NCI-H1436 treated with DMSO at 0.1 percent for 48 hours (cell line): ENCODE measurements around the gene SPATA2L.
"Not testable (repeated sequence)": the region's sequence is repeated elsewhere in the genome, so short reads cannot be mapped to it uniquely, and the experiment has no call there.

Source experiments
- DNase-seq: peaks from one replicate; lab custom pipeline; 2025; lab: John Stamatoyannopoulos, UW

SPATA2L gene

DNA sequence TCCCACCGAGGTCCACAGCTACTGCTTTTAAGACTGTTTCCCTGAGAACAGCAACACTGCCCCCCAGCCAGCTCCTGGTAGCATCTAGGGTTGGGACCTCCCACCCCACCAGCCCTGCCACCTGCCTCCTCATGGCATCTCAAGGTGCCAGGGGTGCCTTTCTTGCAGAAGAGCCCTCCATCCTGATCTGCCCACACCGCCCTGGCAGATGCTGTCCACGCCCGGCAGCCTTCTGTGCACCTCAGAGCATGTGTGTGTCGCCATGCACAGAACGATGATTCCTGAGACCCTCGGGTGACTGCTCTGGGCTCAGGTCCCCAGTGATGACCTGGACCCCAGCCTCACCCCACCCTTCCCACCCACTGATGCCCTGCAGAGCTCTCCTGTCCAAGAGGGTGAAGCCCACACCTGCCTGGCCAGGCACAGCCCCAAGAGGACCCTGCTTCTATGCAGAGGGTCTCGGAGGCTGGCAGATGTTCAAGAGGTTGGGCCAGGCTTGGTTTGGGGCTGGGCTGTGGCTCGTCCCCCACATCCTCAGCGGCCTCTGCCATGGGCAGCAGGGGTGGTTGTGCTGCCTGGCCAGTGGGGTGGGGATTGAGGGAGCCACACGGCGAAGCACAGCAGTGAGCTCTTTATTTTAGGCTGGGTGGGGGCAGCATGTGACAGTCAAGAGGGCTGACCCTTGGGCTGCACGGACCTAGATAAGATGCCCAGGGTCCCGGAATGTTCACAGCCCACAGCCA lies 5.2 kb upstream of the SPATA2L start:
- no peak for DNase-seq

DNA sequence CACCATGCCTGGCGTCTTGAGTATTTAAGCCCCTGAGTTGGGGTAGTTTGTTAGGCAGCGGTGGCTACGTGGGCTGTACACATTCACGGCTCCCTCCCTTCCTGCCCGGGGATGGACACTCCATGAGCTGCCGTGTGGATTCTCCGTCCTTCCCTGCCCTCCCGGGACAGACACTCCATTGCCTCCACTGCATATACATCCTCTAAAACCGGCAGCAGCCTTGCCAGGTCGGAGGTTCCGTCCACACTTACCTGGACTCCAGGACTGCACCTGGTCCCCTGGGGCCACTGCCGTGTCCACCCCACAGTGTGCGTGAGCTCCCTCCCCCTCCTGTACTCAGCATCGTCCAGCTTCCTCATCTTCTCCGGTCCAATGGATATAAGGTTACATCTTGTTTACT lies 3.5 kb upstream of the SPATA2L start:
- DNase-seq, result no peak

DNA sequence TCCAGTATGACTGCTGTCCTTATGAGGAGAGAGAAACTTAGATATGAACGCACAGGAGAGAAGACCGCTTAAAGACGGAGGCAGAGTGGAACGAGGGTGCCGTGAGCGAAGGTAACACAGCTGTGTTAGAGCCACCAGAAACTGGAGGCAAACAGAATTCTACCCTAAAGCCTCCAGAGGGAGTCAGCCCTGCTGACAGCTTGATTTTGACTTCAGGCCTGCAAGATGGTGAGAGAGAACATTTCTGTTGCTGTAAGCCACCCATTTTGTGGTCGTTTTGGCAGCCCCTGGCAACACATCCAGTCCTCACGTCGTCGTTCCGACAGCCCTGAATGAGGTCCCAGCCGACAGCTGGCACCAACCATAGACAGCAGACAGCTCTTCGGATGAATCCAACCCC lies 2.8 kb upstream of the SPATA2L start:
- no peak for DNase-seq

DNA sequence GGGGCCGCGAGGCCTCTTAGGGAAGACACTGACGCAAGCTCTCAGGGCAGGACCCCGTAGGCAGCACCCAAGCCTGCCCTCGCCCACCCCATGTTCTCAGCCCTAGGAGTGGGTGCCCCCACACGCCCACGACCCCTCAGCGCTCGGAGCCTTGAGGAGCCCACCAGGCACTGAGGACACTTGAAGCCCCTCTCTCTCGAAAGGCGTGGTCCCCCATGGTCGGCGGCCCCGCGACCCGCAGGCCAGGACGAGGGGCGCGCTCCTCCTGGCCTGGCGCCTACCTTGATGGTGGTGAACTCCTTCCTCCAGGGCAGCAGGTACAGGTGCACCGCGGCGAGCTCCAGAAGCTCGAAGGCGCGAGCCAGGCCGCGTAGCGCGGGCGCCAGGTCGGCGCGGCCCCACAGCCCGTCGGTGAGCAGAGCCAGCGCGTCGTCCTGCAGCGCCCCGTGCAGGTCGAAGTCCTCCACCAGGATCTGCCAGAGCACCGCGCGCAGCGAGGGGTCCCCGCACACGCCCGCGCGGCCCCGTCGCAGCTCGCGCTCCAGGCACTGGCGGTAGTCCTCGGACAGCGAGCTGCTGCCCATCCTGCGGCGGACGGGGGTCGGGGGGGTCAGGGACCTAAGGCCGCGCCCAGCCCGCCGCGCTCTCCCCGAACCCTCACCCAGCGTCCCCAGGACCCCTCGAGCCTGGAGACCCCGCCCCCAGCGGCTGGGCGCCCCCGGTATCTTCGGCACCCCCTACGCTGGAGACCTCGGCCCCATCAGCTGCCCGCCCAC lies 668 bp downstream of the SPATA2L start:
- DNase-seq, result no peak

DNA sequence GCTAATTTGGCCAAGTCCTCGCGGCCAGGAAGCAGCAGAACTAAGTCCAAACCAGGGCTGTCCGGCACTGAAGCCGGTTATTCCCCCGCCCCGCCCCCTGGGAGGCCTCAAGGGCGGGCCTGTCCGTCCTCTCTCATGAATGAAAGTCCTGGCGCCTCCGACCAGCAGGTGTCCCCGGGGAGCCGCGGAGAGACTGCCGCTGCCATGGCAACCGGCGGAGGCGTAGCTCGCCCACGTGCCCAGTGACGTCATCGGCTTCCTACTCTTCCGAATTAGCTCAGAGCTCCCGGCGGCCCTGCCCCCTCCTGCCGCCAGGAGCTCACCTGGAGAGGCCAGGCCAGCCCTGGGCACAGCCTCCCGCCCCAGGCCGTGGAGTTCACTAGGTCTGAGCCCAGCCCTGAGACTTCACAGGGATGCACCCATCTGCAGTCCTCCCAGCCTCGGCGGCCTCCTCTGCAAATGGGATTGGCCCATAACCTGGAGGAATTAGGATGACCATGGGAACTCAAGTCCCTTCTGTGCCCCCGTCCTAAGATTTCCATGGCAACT lies 1.3 kb downstream of the SPATA2L start:
- DNase-seq, result peak; percentile 94

DNA sequence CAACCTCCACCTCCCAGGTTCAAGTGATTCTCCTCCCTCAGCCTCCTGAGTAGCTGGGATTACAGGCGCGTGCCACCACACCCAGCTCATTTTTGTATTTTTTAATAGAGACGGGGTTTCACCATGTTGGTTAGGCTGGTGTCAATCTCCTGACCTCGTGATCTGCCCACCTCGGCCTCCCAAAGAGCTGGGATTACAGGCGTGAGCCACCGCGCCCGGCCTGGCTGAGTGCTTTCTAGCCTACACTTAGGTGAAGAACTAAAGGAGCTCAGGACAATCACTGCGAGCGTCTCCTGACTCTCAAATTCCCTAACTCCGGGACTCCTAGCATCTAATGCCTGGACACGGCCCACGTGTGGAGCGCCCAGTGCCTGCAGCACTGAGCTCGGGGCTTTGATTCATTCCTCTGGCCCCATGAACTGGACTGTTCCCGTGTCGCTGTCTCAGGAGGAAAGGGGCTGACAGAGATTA lies 1.8 kb downstream of the SPATA2L start:
- DNase-seq, result not testable (repeated sequence)

DNA sequence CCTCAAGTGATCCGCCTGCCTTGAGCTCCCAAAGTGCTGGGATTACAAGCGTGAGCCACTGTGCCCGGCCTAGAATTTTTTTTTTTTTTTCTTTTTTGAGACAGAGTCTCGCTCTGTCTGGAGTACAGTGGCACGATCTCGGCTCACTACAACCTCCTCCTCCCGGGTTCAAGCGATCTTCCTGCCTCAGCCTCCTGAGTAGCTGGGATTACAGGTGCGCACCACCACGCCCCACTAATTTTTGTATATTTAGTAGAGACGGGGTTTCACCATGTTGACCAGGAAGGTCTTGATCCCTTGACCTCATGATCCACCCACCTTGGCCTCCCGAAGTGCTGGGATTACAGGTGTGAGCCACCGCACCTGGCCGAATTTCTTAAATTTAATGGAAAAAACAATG lies 2.8 kb downstream of the SPATA2L start:
- DNase-seq, result not testable (repeated sequence)

DNA sequence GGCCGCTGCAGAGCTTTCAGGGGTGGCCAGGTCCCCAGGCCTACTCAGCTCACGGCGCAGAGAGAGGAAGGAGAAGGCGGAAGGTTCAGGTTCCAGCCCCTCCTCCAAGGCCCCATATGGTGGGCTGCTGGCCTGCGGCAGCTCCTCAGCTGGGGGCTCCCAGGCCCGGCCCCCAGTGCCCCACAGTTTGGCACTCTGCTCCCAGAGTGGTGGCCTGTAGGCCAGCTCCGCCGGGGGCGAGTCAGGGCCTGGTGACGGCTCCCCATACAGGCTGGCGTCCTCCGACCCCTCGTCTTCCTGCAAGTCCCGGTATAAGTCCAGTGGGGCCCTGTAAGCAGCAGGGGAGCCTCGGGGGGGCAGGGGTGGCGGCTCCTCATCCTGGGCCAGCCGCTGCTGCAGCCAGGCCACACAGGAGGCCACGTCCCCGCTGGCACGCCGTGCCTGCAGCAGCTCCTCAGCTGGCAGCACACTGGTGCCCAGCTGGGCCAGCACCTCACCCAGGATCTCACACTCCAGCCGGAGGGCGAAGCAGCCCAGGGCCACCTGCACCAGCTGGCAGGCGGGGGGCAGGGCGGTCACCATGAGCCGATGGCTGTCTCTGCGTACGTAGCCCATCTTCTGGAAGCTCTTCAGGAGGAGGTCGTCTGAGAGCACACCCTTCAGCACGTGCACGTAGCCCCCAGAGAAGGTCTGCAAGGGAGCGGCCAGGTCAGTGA lies 3.7 kb downstream of the SPATA2L start:
- DNase-seq, result no peak

DNA sequence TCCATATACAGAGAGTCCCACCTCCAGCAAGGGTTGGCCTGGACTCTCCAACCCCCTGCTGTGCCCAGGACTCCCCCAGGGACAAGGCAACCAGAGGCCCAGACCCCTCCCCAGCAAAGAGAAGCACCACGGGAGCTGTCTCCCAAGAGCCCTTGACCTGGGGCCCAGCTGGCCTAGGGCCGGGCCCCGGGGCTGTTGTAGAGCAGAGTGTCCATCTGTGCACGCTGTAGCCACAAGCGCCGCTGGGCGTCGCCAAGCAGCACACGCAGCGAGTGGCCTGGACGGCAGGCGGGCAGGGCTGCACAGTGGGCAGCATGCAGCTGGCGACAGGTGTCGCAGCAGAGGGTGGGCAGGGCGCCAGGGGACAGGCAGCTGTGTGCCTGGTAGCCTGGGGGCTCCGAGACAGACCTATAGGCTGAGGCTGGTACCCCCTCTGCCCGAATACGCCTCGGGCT lies 4.3 kb downstream of the SPATA2L start:
- no peak for DNase-seq

DNA sequence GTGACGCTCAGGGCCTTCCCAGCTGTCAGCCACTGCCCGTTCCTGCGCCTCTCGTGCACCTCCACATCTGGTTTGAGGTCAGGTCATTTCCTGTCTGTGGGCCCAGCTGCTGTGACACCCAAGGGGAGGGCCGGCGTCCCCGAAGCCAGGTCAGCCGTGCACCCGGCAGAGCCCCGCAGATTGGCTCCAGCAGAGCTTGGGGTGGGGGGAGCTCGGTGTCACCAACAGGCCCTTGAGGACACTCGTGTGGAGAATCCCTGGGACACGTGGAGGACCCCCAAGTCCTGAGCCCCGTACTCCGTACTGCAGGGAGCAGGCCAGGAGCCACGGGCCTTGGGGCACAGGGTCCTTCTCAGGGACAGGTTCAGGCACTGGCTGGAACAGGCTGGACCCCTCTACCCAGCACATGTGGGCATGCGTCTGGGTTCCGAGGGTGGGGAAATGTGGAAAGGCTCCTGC lies 4.8 kb downstream of the SPATA2L start:
- no peak for DNase-seq

DNA sequence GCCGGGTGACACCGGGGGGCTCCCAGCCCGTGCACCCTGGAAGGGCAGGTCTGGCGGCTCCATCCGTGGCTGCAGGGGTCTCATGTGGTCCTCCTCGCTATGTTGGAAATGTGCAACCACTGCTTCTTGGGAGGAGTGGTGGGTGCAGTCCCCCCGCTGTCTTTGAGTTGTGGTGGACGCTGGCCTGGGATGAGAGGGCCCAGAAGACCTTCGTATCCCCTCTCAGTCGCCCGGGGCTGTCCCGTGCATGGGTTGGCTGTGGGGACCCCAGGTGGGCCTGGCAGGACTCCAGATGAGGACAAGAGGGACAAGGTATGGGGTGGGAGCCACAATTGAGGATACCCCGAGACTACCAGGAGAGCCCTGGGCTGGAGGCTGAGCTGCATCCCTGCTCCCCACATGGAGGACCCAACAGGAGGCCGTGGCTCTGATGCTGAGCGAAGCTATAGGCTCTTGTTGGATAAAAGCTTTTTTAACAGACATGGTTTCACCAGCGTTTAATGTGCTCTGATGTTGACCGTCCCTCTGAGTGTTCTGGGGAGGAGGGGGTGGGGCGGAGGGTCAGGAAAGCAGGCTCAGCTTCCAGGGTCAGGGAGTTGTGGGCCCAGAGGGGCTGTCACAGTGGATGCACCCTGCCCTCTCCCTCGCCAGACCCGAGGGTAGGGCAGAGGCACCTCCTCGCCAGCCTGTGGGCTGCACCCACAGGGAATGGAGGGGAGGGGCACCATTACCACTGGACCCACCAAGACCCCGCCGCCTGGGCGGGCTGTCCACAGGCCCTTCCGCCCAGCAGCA lies 5.4 kb downstream of the SPATA2L start:
- no peak for DNase-seq

DNA sequence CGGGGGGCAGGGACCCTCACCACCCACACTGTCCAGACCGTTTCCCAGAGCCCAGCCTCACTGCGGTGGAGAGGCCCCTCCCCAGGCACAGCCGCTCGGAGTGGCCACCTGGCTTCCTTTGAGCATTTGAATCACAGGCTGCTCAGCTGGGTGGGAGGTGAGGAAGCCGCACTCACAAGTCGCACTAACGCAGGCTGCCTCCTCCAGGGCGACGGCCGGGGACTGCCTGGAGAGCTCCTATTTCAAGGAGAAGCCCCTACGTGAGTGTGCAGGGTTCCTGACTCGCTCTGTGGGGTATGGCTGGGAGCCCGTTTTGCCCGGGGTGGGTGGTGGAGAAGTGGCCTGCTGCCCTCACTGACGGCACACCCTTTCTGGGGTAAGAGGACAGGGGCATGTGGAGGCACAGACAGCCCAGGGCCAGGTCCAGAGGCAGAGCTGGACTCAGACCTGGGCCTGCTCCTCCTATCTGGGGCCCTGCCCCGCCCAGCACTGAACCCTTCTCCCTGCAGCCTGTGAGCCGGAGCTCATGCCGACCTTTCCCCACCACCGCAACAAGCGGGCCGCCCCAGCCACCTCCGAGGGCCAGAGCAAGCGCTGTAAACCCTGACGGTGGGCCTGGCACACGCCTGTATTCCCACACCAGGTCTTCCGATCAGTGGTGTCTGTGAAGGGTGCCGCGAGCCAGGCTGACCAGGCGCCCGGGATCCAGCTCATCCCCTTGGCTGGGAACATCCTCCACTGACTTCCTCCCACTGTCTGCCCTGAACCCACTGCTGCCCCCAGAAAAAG lies 6.2 kb downstream of the SPATA2L start:
- DNase-seq, result no peak

DNA sequence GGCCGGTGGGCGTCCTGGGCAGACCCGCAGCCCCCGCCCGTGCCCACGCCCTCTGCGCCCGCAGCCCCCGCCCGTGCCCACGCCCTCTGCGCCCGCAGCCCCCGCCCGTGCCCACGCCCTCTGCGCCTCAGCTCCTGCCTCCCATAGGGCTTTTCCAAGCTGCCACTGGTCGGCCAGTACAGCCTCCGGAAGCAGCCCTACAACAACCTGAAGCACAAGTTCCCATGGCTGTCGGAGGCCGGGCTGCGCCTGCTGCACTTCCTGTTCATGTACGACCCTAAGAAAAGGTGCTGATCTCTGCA lies 6.8 kb downstream of the SPATA2L start:
- DNase-seq, result not testable (repeated sequence)

DNA sequence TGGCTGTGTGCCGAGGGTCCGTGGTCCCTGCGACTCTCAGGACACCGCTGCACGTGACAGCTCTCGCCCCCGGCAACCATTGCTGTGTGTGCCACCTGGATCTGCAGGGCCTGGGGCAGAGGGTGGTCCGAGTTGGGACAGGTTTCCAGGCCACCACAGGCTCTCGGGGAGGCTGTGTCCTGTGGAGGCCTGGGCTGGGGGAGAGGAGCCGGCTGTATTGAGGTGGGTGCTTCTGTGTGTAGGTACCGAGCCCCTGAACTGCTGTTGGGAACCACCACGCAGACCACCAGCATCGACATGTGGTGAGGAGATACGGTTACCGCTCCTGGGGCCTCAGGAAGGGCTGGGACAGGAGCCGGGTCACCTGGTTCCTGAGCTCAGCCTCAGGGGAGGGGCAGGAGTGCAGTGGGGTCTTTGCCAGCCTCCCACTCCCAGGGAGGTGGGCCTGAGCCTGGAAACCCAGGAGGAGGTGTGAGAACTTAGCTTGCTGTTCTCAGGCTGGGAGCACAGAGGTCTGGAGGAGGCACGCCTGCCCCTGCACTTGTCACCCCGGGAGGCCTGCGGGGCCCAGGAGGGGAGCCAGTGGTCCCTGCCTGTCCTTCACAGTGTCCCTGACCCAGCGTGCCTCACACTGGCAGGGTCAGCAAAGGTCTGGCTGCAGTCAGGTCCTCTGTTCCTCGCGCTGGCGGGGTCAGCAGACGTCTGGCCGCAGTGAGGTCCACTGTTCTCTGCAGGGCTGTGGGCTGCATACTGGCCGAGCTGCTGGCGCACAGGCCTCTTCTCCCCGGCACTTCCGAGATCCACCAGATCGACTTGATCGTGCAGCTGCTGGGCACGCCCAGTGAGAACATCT lies 7.3 kb downstream of the SPATA2L start:
- no peak for DNase-seq

DNA sequence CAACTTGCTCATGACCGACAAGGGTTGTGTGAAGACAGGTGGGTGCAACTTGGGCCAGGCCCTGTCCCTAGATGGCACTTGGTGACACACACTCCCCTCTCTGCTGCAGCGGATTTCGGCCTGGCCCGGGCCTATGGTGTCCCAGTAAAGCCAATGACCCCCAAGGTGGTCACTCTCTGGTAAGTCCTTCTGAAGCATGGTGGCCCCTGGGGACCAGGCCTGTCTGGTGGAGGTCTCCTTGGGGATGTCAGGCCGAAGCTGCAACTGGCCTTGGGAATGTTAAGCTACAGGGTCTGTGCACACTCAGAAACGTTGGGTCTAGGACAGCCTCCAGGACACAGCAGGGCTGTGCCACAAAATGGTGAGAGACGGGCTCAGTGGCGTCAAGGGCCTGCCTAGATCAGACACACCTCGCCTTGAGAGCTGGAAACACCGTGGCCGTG lies 8.2 kb downstream of the SPATA2L start:
- DNase-seq, result no peak

DNA sequence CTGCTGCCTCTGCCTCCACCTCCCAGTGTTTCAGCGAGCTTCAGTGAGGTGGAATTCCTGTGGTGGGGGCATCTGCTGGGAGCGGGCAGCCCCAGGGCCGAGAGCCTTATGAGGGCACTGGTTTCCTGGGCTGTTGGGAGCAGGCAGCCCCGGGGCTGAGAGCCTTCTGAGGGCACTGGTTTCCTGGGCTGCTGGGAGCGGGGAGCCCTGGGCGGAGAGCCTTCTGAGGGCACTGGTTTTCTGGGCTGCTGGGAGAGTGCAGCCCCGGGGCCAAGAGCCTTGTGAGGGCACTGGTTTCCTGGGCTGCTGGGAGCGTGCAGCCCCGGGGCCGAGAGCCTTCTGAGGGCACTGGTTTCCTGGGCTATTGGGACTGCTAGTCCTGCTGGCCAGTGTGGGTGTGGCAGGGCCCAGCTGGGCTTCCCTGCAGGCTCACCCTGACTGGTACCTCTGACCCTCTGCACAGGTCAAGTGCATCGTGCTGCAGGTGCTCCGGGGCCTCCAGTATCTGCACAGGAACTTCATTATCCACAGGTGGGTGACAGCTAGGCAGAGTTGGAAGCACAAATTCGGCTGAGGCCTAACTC lies 9.4 kb downstream of the SPATA2L start:
- no peak for DNase-seq

DNA sequence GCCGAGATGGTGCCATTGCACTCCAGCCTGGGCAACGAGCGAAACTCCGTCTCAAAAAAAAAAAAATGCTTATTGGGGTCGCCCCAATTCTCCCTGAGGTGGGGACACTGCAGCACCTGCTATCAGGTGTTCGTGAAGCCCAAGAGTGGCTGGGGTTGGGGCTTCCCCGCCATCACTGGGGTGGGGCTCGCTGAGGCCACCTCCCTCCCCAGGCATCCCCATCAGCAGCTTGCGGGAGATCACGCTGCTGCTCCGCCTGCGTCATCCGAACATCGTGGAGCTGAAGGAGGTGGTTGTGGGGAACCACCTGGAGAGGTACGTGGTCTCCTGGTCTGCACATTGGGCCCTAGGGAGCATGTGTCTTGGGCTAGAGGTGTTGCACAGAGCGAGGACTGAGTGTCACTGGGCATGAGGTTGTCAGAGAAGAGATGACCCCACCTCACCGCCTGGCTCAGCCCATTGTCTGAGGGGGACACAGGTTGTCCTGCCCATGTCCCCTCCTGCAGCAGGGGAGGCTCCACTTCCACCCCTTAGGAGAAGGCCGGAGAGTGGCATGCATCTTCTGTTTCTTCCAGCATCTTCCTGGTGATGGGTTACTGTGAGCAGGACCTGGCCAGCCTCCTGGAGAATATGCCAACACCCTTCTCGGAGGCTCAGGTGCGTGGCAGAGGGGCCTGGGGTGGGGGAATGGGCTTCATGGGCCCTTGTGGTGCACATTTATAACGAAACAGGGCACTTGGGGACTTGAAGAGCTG lies 10.1 kb downstream of the SPATA2L start:
- DNase-seq, result no peak

DNA sequence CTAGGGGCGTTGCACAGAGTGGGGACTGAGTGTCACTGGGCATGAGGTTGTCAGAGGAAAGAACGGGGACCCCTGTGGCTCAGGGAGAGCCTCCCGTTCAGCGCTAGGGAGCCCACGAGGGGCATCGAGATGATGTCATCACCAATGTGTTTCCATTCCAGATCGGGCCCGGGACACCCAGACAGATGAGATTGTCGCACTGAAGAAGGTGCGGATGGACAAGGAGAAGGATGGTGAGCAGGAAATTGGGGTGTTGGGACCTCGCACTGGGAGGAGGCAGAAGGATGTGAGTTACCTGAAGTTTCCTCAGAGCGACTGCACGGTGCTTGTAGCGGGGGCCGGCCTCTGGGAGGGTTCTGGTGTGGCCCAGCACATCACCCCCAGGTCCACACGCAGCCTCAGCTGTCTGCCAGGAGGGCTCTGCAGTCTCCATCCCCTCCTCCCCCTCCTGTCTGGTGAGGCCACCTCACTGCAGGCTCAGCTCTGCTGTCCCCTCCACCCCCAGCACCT lies 11.1 kb downstream of the SPATA2L start:
- DNase-seq, result no peak
